ENCODE measurements around the gene FARS2. TPM values are rescaled to one million over a fixed set of nuclear protein-coding genes. Genes with fewer than 3 reads are reported as not detected.

Gene FARS2
- total RNA-seq, 2 donors from 2014 or later = 15.4 to 15.7 TPM

DNA sequence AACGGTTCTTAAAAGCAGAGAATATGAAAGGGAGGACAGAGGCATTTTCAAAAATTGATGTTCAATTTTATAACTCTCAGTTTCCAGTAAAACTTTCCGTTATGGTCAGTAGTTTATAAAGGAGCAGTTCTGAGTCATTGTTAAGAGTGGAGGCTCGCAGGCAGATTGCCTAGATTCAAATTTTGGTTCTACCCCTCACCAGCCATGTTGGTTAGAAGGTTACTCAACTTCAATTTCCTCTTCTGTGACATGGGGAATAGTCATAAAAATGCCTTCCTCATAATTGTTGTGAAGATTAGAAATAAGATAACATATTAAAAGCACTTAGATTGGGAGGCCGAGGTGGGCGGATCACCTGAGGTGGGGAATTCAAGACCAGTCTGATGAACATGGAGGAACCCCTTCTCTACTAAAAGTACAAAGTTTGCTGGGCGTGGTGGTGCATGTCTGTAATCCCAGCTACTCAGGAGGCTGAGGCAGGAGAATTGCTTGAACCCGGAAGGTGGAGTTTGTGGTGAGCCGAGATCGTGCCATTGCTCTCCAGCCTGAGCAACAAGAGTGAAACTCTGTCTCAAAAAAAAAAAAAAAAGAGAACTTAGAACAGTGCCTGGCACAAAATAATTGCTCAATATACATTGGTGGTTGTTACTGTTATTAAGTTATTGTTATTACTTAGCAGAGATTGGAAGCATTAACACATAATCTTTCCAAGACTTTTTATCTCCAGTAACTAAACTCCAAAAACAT, 396.5 kb downstream of the FARS2 start:
- intact Hi-C loops (cut with DNase I, micrococcal nuclease) = no loop called here
- ATAC-seq (no peak), DNase-seq (no peak)

DNA sequence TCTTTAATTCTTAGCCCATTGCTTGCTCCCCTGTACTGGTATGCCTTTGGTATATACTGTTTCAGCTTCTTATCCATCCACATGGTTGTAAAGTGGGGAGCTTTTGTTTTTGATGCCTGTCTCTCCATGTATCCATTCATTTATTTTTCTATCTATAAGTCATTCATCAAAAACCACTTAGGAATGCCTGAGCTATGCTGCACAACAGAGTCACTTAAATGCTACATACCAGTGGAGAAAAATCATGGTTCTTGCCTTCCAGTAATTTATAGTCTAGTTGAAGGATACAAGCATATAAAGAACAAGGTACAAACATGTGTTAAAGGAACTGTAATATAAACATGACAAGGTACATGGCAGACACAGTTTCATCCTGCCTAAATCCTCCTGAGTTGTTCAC, 398.2 kb downstream of the FARS2 start:
- DNase-seq = no peak
- intact Hi-C loops (cut with DNase I, micrococcal nuclease) = no loop called here
- no peak for ATAC-seq

DNA sequence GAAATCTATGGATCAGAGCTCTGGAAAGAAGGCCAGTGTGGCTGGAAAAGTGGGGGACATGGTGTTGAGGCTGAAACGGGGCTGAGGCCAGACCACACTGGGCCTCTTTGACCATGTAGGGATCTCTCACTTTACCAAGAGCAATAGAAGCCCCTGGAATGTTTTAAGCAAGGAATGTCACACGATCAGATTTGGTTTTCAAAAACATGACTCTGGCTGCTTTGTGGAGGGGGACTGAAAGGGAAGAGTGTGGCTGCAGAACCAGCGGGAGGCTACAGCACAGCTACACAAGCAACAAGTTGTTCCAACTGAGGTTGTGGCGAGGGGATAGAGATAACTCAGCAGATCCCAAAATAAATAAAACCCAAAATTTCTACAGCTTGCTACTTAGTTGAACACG, 399.5 kb downstream of the FARS2 start:
- no peak for ATAC-seq

DNA sequence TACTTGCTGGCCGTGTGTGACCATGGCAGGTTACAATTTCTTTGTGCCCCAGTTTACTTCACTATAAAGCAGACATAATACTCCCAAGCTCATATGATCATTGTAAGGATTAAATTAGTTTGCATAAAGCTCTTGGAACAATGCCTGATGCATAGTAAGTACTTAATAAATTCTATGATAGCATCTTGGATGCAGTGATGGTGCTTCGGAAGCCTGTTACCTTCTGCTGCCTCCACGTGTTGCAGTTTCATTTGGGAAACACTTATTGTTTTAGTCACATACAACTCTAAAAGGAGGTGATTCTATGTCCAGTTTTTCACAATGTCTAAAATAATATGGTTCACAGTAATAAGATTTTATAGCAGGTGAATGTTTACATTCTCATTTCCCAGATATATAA, 401.5 kb downstream of the FARS2 start:
- ATAC-seq (no peak), DNase-seq (no peak)
- intact Hi-C loops (cut with DNase I, micrococcal nuclease) = no loop called here

More for the DNA sequence above, 399.5 kb downstream of the FARS2 start:
- DNase-seq = no peak
- intact Hi-C loops (cut with DNase I, micrococcal nuclease) = no loop called here

DNA sequence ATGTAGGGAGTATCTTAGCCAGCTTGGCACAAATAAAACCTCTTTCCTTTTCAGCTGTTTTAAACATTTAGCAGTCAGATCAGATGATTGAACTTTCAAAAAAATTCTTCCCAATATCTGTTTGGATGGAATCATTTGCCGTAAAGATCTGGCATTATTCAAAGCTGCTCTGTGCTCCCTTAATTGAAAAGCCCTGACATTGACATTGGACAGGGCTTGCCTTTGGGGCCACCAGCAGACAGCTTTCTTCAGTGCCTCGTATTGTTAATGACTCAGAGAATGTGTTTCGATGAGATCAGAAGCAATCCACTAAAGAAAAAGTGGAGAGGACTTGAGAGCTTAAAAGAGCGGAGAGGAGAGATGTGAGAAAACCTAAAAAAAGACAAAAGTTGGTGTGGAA, 401.9 kb downstream of the FARS2 start:
- intact Hi-C loops (cut with DNase I, micrococcal nuclease) = no loop called here
- ATAC-seq (no peak), DNase-seq (no peak)

DNA sequence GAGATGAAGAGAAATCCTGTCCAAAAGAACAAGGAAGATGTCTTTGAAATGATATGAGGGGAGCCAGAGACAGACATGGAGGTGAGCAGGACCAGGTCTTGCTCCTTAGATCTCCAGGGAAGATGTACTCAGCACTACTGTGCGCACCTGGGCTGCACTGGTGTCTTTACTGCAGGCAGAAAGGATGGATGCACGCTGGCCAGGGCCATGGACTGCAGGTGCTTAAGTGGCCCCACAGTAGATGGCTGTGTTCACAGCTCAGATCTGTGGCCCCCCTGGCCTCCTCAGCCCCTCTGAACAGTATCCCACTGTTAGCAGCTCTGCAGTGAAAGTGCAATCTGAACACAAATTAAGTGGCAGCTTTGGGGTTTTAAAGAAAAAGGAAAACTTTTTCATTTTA, 402.4 kb downstream of the FARS2 start:
- DNase-seq (no peak), ATAC-seq (no peak)
- intact Hi-C loops (cut with DNase I, micrococcal nuclease) = no loop called here

DNA sequence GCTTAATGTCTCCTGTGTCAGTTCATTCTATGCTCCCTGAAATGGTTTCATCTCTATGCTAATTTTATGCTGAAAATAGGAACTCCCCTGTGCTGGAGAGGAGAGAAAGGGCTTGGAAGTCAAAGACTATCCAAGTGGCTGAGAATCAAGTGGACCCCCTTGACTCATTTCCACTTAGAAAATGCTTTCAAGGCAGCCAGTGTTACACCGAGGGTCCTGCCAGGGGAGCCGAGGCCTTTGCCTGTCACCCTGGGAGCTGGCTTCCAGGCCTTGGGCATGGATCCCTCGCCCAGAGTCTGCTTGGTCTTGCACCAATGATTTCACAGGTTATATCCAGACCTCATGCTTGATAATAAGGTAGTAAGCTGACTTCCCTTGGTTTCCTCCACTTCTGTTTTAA, 402.8 kb downstream of the FARS2 start:
- intact Hi-C loops (cut with DNase I, micrococcal nuclease) = no loop called here
- no peak for ATAC-seq
- no peak for DNase-seq

DNA sequence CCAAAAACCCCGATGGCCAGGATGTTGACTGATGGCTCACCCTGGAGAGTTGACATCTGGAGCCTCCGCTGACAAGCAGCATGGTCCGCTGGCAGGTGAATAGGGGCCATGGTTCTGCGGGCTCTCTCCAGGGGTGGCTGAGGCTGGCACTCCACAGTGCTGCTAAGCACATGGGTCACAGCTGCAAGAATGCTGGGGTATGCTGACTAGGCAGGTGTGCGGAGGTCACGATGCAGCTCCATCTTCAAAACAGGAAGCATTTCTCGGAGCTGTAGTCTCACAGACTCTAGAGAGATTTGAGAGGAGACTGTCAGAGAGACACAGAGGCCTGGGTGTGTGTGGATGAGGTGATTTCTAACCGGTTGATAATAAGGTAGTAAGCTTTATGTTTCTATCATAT, 403.9 kb downstream of the FARS2 start:
- ATAC-seq (no peak), DNase-seq (no peak)
- intact Hi-C loops (cut with DNase I, micrococcal nuclease) = no loop called here

DNA sequence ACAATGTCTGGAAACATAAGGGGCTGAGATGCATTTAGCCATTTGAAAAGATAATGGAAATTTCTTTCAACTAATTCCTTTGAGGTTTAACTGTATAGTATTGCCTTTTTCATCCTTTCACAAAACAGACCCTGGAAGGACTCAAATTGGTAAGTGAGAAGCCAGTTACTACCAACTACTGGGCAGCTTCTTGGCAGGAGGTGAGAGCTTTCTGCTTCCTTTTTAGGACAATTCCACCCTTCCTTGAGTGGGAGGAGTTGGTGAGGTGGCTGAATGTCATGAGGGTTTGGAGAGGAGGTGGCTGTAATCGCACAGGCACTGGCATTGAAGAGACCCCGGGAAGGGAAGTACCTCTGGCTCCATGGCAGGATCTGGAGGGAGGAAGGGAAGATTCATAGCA, 404.4 kb downstream of the FARS2 start:
- DNase-seq (no peak), ATAC-seq (no peak)
- intact Hi-C loops (cut with DNase I, micrococcal nuclease) = no loop called here

DNA sequence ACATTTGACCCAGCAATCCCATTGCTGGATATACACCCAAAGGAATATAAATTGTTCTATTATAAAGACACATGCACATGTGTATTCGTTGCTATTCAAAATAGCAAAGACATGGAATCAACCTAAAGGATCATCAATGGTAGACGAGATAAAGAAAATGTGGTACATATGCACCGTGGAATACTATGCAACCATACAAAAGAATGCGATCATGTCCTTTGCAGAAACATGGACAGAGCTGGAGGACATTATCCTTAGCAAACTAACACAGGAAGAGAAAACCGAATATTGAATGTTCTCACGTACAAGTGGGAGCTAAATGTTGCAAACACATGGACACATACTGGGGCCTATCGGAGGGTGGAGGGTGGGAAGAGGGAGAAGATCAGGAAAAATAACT, 405.4 kb downstream of the FARS2 start:
- DNase-seq (no peak), ATAC-seq (no peak)
- intact Hi-C loops (cut with DNase I, micrococcal nuclease) = no loop called here

DNA sequence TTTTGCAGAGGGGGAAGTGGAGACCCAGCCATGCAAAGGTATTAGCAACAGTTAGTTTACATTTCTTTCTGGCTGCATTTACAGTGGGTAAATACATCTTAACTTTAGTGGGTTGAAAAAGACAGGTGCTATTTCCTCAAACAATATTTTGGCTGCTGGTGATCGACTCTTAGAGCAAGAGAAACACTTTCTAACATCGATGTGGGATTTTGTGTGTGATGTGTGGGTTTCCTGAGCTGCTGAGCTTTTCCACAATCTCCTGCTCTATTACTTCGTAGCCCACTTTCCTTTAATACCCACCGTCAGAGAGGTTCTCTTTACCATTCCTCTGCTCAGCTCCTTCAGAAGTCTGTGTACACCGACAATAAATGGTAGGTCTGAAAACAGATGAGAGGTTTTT, 406.4 kb downstream of the FARS2 start:
- no peak for ATAC-seq
- no peak for DNase-seq
- intact Hi-C loops (cut with DNase I, micrococcal nuclease) = no loop called here

DNA sequence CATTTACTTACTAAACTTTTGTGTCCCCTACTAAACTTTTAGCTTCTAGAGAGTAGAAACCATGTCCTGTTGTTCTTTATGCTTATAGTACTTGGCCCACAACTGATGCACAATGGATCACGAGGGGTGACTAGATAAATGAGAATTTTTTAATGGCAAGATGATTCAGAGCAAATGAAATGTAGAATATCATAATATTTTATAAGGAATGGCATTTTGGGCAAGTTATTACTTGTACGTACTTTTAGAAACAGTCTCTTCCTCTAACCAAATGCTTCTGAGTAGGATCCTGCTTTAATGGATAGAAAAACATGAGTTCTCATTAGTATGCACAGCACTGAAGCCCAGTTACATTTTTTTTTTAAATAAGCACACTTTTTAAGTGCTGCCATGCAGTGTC, 409.1 kb downstream of the FARS2 start:
- intact Hi-C loops (cut with DNase I, micrococcal nuclease) = no loop called here
- no peak for ATAC-seq

DNA sequence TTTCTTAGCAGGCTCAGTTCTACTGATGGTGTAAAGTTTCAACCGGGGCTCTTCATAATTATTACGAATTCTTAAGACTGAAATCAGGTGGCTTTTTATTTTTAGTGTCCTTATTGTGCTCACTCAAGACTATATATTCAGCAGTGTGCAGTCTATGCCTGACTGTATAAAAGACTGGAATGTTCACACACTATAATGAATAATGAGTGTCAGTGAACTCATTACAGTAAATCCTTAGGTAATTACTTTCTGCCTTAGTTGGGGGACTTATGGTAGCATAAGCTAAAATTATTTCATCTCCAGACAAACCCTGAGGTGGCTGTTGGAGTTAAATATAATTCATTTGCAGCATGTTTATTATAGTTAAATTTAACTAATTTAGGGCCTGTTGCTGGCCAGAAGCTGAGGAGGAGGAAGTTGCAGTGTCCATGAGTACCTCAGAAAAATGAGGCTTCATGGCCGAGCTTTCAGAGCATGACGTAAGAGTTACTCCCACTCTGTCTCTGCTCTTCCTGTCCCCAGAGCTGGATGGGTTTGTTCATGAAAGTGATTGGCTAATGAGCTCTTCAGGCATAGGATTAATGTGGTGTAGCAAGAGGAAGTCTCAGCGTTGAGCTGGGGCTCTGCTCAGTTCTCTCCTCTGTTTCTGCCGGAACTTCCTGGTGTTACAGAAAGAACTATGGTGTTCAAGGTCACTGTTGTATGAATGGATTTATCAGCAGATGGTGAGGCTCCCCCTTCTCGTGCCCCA, 409.7 kb downstream of the FARS2 start:
- intact Hi-C loops (cut with DNase I, micrococcal nuclease) = no loop called here
- no peak for ATAC-seq
- DNase-seq = no peak

More for the DNA sequence above, 409.1 kb downstream of the FARS2 start:
- no peak for DNase-seq

DNA sequence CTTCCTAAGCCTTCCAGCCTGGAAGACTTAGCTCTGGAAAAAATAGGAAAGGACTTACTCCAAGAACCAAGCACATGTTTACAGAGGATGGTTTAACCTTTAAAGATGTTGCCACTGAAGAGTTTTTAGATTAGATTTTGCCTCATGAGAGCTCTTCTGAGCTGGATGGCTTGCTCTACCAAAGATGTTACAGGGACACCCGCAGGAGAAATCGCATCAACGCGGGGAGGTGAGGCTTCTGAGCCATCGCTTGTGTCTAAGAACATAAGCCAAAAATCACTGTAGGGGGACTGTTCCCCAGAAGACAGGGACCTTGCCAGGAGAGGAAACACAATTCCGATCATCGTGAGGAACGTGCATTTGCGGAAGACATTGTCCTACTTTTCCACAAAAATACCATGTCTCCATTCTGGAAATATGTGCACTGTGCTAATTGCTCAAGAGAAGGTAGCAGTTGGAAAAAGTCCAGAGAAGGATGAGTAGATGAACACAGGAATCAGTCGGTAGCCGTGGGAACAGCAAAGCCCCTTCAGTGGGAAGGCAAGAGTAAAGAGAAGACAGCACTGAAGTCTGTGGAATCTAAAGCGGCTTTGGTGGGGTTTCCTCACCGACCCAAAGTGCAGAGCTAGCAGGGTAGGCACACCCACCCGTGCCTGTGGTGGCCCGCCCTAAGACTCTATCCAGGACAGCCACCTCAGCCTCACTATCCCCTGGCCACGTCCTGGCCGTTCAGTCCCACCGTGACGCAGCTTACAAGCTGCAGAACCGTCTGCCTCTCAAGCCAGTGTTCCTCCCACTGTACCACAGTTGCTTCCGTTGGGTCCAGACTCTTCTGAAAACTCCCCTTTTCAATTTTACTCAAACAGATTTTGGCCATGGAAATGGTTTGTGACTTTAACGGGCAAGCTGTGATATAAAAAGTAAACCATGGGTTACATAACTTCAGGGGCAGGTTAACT, 410.6 kb downstream of the FARS2 start:
- intact Hi-C loops (cut with DNase I, micrococcal nuclease) = no loop called here
- ATAC-seq (no peak), DNase-seq (no peak)

DNA sequence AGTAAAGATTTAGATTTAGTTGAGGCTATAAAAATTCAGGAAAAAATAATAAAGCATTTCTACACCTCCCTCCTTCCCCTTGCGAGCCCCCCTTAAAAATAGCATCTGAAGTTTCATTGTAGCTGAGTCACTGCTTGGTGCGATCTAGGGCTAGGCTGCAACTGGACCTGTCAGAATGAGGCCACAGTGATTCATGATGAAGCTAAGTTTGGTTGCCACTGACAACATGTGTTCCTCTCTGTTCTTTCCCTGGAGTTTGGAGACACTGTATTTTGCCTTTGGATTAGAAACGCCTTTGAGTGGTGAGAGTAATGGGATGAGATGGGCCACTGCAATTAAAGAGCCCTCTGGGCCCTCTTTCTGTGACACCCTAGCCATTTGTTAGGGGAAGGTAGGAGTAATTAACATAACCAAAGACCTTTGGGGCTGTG, 411.3 kb downstream of the FARS2 start:
- intact Hi-C loops (cut with DNase I, micrococcal nuclease) = no loop called here
- DNase-seq (no peak), ATAC-seq (no peak)

DNA sequence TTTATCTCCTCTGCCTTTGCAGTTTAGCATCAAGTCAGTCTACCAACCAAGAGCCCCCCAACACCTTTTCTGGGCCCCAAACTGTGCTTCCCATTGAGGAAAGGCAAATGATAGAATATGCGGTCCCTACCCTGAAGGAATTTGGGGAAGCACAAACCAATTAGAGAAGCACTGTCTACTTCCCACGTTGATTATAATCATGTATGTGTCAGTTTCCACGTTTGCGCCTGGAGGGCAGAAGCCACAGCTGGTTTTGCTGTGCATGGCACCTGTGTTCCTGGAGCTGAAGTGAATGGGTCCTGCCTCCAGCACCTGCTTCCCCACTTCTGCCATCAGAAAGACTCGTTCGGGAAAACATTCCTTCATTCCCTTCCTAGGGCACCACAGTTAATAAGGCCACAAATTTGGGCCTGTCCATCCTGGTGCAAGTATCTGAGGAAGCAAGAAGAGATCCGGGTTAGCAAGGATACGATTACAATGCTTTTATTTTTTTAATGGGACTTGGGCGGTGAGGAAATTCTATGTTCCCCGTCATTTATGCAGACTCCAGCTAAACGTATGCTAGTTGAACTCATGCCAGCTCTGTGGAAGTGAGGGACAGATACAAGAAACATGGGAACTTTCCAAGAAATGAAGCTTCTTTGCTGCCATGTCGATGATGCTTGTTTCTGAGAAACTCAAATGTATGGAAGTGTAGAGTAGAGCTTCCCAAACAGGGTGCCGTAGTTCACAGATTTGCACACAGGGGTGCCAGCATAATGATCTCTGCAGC, 411.9 kb downstream of the FARS2 start:
- ATAC-seq (no peak), DNase-seq (no peak)
- intact Hi-C loops (cut with DNase I, micrococcal nuclease) = no loop called here

DNA sequence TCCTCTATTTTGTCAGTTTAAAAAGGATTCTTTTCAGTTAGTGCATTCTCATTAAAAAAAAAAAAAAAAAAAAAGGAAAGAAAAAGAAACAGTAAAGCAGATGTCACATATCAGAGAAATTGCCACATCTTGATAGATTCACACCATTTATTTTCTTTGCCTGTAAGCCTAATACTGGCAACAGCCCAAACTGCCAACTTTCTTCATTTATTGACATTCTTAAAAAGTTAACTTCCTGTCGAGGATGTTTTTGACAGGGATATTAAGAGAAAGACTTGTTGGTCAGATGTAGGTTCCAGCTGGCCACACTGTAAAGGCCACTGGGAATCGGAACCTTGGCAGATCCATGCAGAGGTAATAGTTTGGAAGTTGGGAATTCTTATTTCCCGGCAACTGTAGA, 412.8 kb downstream of the FARS2 start:
- no peak for ATAC-seq
- intact Hi-C loops (cut with DNase I, micrococcal nuclease) = no loop called here
- DNase-seq = no peak

DNA sequence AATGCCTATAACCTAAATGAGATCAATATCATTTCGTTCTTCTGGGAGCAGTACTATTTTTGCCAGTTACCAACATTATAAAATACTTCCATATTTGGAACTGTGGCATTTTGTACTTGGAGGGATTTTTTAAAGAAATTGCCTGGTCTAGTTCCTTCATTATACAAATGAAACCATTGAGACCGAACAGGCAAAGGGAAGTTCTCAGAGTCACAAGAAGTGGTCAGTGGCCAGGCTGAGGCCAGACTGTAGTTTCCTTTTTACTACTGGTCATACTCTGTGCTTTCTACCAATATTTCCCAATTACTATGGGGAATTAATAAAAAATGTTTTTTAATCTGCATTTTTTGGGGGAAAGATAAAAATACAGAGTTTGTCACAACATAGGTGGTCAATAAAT, 413.4 kb downstream of the FARS2 start:
- ATAC-seq (no peak), DNase-seq (no peak)
- intact Hi-C loops (cut with DNase I, micrococcal nuclease) = no loop called here

DNA sequence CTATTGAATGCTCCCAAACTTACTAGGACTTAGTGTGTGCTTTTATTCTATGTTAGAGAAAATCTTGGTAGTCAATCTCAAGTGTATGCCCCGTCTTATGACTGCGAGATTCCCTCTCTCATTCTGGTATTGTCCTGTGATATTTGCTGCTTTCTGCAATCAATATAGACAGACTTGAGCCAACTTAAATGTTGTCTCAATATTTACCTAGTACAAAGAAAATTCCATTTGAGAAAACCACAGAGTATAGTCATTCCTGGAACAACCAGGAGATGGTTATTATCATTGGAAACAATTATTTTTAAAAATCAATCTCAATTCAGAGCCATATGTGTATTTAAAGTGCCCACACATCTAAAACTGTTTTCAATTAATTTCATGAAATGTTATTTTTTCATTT, 415.4 kb downstream of the FARS2 start:
- no peak for DNase-seq
- intact Hi-C loops (cut with DNase I, micrococcal nuclease) = no loop called here
- no peak for ATAC-seq
